Epidermal melanocyte (primary cell): ENCODE measurements around the gene RAD9A.
"Not testable (repeated sequence)": the region's sequence is repeated elsewhere in the genome, so short reads cannot be mapped to it uniquely, and the experiment has no call there.

ENCODE experiments used
- DNase-seq: peaks from one replicate; pipeline ENCODE4 v3.0.0; 2011; ENCODE audit warnings: low spot score; ENCODE audit not compliant: insufficient read length

Gene RAD9A

DNA sequence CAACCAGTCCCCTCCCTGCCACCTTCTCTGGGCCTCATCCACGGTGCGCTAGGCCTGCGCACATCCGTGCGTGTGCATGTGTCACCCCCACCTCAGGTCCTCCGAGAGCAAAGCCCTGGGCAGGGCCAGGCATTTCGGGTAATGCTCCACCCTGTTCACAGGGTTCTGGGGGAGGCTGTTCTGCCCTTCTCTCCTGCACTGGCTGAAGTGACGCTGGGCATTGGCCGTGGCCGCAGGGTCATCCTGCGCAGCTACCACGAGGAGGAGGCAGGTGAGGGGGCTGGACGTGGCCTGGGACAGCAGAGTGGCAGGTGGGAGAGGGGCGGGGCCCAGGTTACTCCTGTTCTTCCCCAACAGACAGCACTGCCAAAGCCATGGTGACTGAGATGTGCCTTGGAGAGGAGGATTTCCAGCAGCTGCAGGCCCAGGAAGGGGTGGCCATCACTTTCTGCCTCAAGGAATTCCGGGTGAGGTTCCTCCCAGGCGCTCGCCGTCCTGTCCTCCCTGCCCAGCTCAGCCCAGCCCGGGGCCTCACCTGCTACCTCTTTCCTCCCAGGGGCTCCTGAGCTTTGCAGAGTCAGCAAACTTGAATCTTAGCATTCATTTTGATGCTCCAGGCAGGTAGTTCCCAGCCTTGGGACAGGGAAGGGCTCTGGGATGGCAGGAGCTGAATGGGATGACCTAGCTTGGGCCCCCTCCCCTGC is 3.9 kb downstream of the RAD9A start:
- no peak for DNase-seq

DNA sequence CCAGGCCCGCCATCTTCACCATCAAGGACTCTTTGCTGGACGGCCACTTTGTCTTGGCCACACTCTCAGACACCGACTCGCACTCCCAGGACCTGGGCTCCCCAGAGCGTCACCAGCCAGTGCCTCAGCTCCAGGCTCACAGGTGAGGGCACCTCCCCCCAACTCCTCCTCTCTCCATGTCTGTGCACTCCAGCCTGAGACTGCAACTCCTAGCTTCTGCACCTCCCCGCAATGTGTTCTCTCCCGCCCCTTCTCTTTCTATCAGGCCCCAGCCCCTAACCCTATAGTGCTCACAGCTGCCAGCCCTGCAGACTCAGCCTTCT is 4.4 kb downstream of the RAD9A start:
- DNase-seq, result no peak

GRCh38 chr11:67396587-67397389 is 5.0 kb downstream of the RAD9A start:
- no peak for DNase-seq

DNA sequence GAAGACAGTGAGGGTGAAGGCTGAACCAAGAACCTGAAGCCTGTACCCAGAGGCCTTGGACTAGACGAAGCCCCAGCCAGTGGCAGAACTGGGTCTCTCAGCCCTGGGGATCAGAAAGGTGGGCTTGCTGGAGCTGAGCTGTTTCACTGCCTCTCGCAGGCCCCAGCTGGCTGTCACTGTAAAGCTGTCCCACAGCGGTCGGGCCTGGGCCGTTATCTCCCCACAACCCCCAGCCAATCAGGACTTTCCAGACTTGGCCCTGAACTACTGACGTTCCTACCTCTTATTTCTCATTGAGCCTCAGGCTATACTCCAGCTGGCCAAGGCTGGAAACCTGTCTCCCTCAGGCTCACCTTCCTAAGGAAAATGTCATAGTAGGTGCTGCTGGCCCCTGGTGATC is 5.8 kb downstream of the RAD9A start:
- DNase-seq, result no peak

- DNase-seq, result no peak
These were observed 6.3 kb downstream of the RAD9A start for GRCh38 chr11:67397986-67398660.

- no peak for DNase-seq
These were observed 7.1 kb downstream of the RAD9A start for GRCh38 chr11:67398661-67399563.

DNA sequence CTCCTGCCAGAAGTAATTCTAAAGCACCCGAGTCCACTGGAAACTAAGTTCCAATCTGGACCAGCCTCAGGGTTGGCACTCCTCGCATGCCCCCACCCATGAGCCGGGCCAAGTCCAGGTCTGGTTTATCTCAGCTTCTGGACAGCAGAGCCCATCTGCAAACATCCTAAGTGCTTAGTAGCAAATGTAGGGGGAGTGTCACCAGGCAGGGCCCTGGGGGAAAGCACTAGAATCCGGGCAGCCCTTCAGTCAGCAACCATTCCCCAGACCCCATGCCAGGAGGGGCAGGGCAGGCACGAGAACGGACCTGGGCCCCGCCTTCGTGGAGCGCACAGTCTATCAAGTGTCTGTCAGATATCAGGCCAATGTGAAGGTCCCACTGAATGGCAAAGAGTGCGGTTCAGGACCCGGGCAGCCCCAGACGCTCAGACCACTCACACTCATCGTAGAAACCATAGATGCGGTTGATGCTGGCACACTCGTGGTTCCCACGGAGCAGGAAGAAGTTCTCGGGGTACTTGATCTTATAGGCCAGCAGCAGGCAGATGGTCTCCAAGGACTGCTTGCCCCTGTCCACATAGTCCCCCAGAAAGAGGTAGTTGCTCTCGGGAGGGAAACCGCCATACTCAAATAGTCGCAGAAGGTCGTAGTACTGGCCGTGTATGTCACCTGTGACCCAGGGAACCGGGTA is 8.6 kb downstream of the RAD9A start:
- no peak for DNase-seq

DNA sequence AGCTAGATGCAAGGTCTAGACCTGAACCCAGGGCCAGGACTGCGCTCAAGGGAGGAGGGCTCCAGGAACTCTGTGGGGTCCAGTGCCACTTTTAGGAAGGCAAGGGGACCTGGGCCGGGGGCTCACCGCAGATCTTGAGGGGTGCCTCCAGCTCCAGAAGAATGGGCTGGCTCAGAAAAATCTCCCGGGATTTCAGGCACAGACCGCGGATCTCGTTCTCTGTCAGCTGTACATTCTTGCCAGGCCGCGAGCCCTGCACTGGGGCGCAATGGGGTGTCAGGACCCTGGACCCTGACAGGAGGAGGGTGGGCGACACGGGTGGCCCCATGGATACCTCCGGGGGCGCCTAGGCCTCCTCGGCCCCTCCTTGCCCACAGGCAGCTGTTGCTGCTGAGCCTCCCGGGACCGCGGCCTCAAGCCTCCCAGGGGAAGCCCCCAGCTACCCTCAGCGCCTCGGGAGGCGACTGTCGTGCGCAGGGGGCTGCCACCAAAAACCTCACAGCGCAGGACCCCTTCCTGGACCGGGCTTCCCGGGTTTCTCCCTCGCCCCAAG is 9.2 kb downstream of the RAD9A start:
- DNase-seq, result no peak

- DNase-seq, result peak; percentile 98
These were observed 9.9 kb downstream of the RAD9A start, which contains the start of gene PPP1CA for GRCh38 chr11:67401495-67402191. Gene PPP1CA, minus strand, starts transcription at chr11:67401858. Its CDS starts 76 bp downstream, at chr11:67401782.

GRCh38 chr11:67402192-67402839 is 10.5 kb downstream of the RAD9A start:
- not testable (repeated sequence) for DNase-seq

GRCh38 chr11:67403085-67403484 is 11.3 kb downstream of the RAD9A start:
- not testable (repeated sequence) for DNase-seq

- DNase-seq, result no peak
These were observed 12.9 kb downstream of the RAD9A start for GRCh38 chr11:67404515-67405195.

- no peak for DNase-seq
These were observed 13.4 kb downstream of the RAD9A start for GRCh38 chr11:67405196-67405567.

DNA sequence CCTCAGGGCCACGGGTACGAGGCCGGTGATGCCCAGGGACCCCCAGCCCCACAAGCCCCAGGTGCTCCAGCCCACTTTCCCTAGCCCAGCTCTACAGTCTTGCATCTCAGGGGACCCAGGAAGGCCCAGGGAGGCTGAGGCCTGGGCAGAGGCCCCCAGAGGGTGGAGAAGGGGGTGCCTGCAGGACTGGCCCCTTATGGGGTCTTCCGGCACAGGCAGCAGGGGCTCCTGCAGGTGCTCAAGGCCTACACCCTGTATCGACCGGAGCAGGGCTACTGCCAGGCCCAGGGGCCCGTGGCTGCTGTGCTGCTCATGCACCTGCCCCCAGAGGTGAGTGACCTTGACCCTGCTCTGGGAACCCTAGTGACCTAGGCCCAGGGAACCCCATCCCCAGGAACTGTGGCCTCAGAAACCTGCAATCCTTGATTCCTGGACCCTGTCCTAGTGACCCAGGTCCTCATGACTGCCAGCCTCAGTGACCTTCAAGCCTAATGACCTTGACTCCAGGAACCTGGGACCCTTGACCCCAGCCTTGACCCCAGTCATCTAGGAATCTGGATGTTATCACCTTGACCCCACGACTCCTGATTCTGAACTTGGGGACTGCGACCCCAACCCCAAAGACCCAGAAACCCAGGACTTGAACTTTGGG is 14.0 kb downstream of the RAD9A start:
- no peak for DNase-seq

DNA sequence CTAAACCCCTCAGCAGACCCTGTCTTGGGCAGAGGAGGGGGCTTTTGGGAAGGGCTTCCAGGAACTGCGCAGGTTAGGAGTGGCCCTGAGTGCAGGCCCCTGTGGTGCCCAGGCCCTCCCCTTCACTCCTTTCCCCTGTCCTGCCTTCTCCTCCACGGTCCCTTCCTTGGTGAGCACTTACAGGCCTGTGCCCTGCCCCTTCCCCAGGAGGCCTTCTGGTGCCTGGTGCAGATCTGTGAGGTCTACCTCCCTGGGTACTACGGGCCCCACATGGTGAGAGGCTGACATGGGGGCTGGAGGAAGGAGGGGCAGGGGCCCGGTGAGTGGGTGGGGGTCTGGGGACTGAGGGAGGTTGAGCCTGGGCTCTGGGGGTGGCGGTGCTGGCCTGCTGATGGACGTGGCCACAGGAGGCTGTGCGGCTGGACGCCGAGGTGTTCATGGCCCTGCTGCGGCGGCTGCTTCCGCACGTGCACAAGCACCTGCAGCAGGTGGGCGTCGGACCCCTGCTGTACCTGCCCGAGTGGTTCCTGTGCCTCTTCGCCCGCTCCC is 14.7 kb downstream of the RAD9A start:
- no peak for DNase-seq

- DNase-seq, result no peak
These were observed 15.3 kb downstream of the RAD9A start for GRCh38 chr11:67406969-67407687.

- no peak for DNase-seq
These were observed 15.9 kb downstream of the RAD9A start for GRCh38 chr11:67407688-67408163.
